ENCODE measurements around the gene DNMBP.
"Not testable (repeated sequence)": the region's sequence is repeated elsewhere in the genome, so short reads cannot be mapped to it uniquely, and the experiment has no call there.

DNMBP gene

GRCh38 chr10:99853655-99854054 is 156.1 kb downstream of the DNMBP start:
- no peak for DNase-seq

GRCh38 chr10:99852481-99853213 is 157.1 kb downstream of the DNMBP start:
- no peak for DNase-seq

- no peak for DNase-seq
Measured at GRCh38 chr10:99851825-99852224, 157.9 kb downstream of the DNMBP start.

GRCh38 chr10:99850767-99851340 is 158.9 kb downstream of the DNMBP start:
- no peak for DNase-seq

- no peak for DNase-seq
Measured at GRCh38 chr10:99850021-99850766, 159.6 kb downstream of the DNMBP start.

GRCh38 chr10:99849536-99849935 is 160.2 kb downstream of the DNMBP start:
- DNase-seq, result no peak

GRCh38 chr10:99849057-99849456 is 160.7 kb downstream of the DNMBP start:
- DNase-seq, result no peak

GRCh38 chr10:99845837-99846382 is 163.8 kb downstream of the DNMBP start:
- DNase-seq, result peak; percentile 51 to 56

GRCh38 chr10:99844433-99844955 is 165.3 kb downstream of the DNMBP start:
- DNase-seq, result no peak

- no peak for DNase-seq
Measured at GRCh38 chr10:99843310-99843709, 166.4 kb downstream of the DNMBP start.

- no peak for DNase-seq
Measured at GRCh38 chr10:99841746-99842145, 168.0 kb downstream of the DNMBP start.

GRCh38 chr10:99840859-99841258 is 168.9 kb downstream of the DNMBP start:
- not testable (repeated sequence) for DNase-seq

GRCh38 chr10:99836711-99837110 is 173.0 kb downstream of the DNMBP start:
- no peak for DNase-seq

GRCh38 chr10:99835947-99836346 is 173.8 kb downstream of the DNMBP start:
- no peak for DNase-seq

- DNase-seq, result no peak
Measured at GRCh38 chr10:99834410-99834809, 175.3 kb downstream of the DNMBP start.

GRCh38 chr10:99832439-99832838 is 177.3 kb downstream of the DNMBP start:
- no peak for DNase-seq

GRCh38 chr10:99828464-99828863 is 181.3 kb downstream of the DNMBP start:
- DNase-seq, result no peak

- DNase-seq, result no peak
Measured at GRCh38 chr10:99827936-99828335, 181.8 kb downstream of the DNMBP start.
